Measurements from ENCODE around the gene FBXO2. TPM values are rescaled to one million over a fixed set of nuclear protein-coding genes. Genes with fewer than 3 reads are reported as not detected.

The FBXO2 gene
- total and polyA plus RNA-seq, 2 donors (not counting 1 experiment from before 2014, with no cell fraction given), result 0.87 to 2.6 TPM

DNA sequence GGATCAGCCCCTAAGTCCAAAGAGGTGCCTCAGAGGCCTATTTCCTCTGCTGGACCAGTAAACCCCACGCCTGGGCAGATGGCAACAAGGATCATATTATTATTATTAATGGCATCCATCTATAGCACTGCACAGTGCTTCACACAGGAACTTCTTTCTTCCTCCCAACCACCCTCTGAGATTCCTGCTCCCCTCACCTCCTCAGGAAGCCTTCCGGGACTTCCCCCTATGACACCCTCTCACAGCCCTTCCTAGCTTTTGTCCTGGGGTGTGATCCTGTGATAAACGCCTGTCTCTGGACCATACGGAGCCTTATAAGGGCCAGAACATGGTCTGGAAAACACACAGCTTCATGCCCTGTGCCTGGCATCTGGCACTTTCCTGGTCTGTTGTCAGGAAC is 3.2 kb downstream of the FBXO2 start:
- no peak for TF ChIP-seq EZH2 (IDR thresholded peaks at IDR 0.05; ENCODE audit: low read length, missing control alignments)
- TF ChIP-seq, protein P1, sequence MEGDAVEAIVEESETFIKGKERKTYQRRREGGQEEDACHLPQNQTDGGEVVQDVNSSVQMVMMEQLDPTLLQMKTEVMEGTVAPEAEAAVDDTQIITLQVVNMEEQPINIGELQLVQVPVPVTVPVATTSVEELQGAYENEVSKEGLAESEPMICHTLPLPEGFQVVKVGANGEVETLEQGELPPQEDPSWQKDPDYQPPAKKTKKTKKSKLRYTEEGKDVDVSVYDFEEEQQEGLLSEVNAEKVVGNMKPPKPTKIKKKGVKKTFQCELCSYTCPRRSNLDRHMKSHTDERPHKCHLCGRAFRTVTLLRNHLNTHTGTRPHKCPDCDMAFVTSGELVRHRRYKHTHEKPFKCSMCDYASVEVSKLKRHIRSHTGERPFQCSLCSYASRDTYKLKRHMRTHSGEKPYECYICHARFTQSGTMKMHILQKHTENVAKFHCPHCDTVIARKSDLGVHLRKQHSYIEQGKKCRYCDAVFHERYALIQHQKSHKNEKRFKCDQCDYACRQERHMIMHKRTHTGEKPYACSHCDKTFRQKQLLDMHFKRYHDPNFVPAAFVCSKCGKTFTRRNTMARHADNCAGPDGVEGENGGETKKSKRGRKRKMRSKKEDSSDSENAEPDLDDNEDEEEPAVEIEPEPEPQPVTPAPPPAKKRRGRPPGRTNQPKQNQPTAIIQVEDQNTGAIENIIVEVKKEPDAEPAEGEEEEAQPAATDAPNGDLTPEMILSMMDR (conservative IDR thresholded peaks at IDR 0.05 in 1 of 2, IDR thresholded peaks at IDR 0.05 in 1 of 2; ENCODE audit: low read depth in 1 of 2, low read length in 2 of 2), result no peak
- H3K9ac ChIP-seq (ENCODE audit: insufficient read depth, low read length), result no peak overlapping the region
- no peak overlapping the region for H3K4me3 ChIP-seq (replicated peaks in 1 of 4; ENCODE audit: control extremely low read depth in 1 of 4, insufficient read depth in 1 of 4, low read depth in 3 of 4, low read length in 4 of 4)
- H4K20me1 ChIP-seq (ENCODE audit: control insufficient read depth, extremely low read depth, insufficient read depth, low read length), result no peaks in the 10 kb centered on the region
- H3K4me2 ChIP-seq (ENCODE audit: extremely low read depth, insufficient read depth, low read length), result no peak overlapping the region
- no peaks in the 10 kb centered on the region for H3K79me2 ChIP-seq (ENCODE audit: control insufficient read depth, insufficient read depth, low read length)
- H3K36me3 ChIP-seq (ENCODE audit: control insufficient read depth, insufficient read depth, low read length), result no peaks in the 10 kb centered on the region
- peaks cover 5% of the 10 kb centered on the region for H3K27me3 ChIP-seq (ENCODE audit: control insufficient read depth, insufficient read depth, low read length)
- H2AFZ ChIP-seq (ENCODE audit: low read length), result no peak overlapping the region
- H3K4me1 ChIP-seq (ENCODE audit: control insufficient read depth, extremely low read depth, insufficient read depth, low read length), result peaks cover 3% of the 10 kb centered on the region
- no peaks in the 10 kb centered on the region for H3K9me3 ChIP-seq (ENCODE audit: control insufficient read depth, insufficient read depth, low read depth, low read length)
- no peak overlapping the region for H3K27ac ChIP-seq (ENCODE audit: insufficient read depth, low read length)
- DNase-seq (ENCODE audit: low read depth in 2 of 2), result no peak

- no peak overlapping the region for H2AFZ ChIP-seq (ENCODE audit: low read length)
- no peak overlapping the region for H3K4me2 ChIP-seq (ENCODE audit: extremely low read depth, insufficient read depth, low read length)
- DNase-seq (ENCODE audit: low read depth in 2 of 2), result peak; percentile 62 to 68
These were observed 3.8 kb downstream of the FBXO2 start for GRCh38 chr1:11650331-11650991.

DNA sequence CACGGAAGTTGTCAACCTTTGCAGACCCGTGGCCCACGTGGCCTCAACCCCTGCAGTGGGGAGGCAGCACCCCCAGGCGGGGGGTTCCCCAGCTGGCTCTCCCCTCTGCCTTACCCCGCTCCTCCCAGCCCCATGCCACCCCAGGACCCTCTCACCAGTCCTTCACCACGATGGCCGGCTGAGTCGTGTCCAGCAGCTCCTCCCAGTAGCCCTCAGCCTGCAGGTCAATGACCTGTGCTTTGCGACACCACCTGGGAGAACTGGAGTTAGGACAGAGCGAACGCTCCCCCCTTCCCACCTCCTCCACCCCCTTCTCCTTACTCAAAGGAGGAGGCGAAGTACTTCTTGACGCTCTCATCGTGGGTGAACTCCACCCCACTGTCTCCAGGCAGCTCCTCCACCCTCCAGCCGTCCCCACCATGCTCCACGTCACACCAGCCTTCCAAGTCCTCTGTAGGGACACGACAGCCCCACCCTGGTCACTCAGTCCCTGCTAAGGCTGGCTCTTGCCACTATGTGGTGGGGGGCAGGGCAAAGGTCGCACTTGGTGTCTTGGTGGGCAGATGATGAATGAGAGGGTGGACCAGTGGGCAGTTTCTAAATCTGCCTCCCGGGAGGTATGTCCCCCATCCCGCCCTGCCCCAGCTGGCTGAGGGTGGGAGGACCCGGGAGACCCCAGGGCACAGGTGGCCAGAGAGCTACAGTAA is 4.5 kb downstream of the FBXO2 start:
- no peak overlapping the region for H2AFZ ChIP-seq (ENCODE audit: low read length)
- H4K20me1 ChIP-seq (ENCODE audit: control insufficient read depth, extremely low read depth, insufficient read depth, low read length), result no peaks in the 10 kb centered on the region
- H3K4me1 ChIP-seq (ENCODE audit: control insufficient read depth, extremely low read depth, insufficient read depth, low read length), result no peaks in the 10 kb centered on the region
- H3K79me2 ChIP-seq (ENCODE audit: control insufficient read depth, insufficient read depth, low read length), result no peaks in the 10 kb centered on the region
- DNase-seq (ENCODE audit: low read depth in 2 of 2), result no peak
- H3K9me3 ChIP-seq (ENCODE audit: control insufficient read depth, insufficient read depth, low read depth, low read length), result no peaks in the 10 kb centered on the region
- H3K27me3 ChIP-seq (ENCODE audit: control insufficient read depth, insufficient read depth, low read length), result peaks cover 5% of the 10 kb centered on the region
- TF ChIP-seq EZH2 (IDR thresholded peaks at IDR 0.05; ENCODE audit: low read length, missing control alignments), result no peak
- TF ChIP-seq, protein P1 (conservative IDR thresholded peaks at IDR 0.05 in 1 of 2, IDR thresholded peaks at IDR 0.05 in 1 of 2; ENCODE audit: low read depth in 1 of 2, low read length in 2 of 2), result no peak
- no peak overlapping the region for H3K4me3 ChIP-seq (replicated peaks in 1 of 4; ENCODE audit: control extremely low read depth in 1 of 4, insufficient read depth in 1 of 4, low read depth in 3 of 4, low read length in 4 of 4)
- no peaks in the 10 kb centered on the region for H3K36me3 ChIP-seq (ENCODE audit: control insufficient read depth, insufficient read depth, low read length)
- H3K27ac ChIP-seq (ENCODE audit: insufficient read depth, low read length), result no peak overlapping the region
- H3K4me2 ChIP-seq (ENCODE audit: extremely low read depth, insufficient read depth, low read length), result no peak overlapping the region
- H3K9ac ChIP-seq (ENCODE audit: insufficient read depth, low read length), result no peak overlapping the region

More at GRCh38 chr1:11650331-11650991, 3.8 kb downstream of the FBXO2 start:
- no peak overlapping the region for H3K27ac ChIP-seq (ENCODE audit: insufficient read depth, low read length)
- peaks cover 3% of the 10 kb centered on the region for H3K4me1 ChIP-seq (ENCODE audit: control insufficient read depth, extremely low read depth, insufficient read depth, low read length)
- no peaks in the 10 kb centered on the region for H4K20me1 ChIP-seq (ENCODE audit: control insufficient read depth, extremely low read depth, insufficient read depth, low read length)
- peaks cover 5% of the 10 kb centered on the region for H3K27me3 ChIP-seq (ENCODE audit: control insufficient read depth, insufficient read depth, low read length)
- no peak for TF ChIP-seq EZH2 (IDR thresholded peaks at IDR 0.05; ENCODE audit: low read length, missing control alignments)
- TF ChIP-seq, protein P1 (conservative IDR thresholded peaks at IDR 0.05 in 1 of 2, IDR thresholded peaks at IDR 0.05 in 1 of 2; ENCODE audit: low read depth in 1 of 2, low read length in 2 of 2), result peak; percentile 53 to 54
- H3K4me3 ChIP-seq (replicated peaks in 1 of 4; ENCODE audit: control extremely low read depth in 1 of 4, insufficient read depth in 1 of 4, low read depth in 3 of 4, low read length in 4 of 4), result no peak overlapping the region
- no peaks in the 10 kb centered on the region for H3K9me3 ChIP-seq (ENCODE audit: control insufficient read depth, insufficient read depth, low read depth, low read length)
- no peak overlapping the region for H3K9ac ChIP-seq (ENCODE audit: insufficient read depth, low read length)
- no peaks in the 10 kb centered on the region for H3K36me3 ChIP-seq (ENCODE audit: control insufficient read depth, insufficient read depth, low read length)
- no peaks in the 10 kb centered on the region for H3K79me2 ChIP-seq (ENCODE audit: control insufficient read depth, insufficient read depth, low read length)

Data from fibroblast of lung (primary cell).